K562 (cell line): Measurements from ENCODE around the gene SLC7A4. TPM values are rescaled to one million over a fixed set of nuclear protein-coding genes. Genes with fewer than 3 reads are reported as not detected.

Source experiments
- ETS1 ChIP-seq: conservative IDR thresholded peaks from 2 replicates; pipeline ENCODE4 v1.6.1; 2011; ENCODE audit warnings: low read depth, mild to moderate bottlenecking, low read length; ENCODE audit not compliant: control insufficient read depth
- FOXJ3 ChIP-seq: sonication (generic); formaldehyde crosslinking; IDR thresholded peaks from 2 replicates; pipeline ENCODE4 v1.4.0; 2020; ENCODE audit warnings: mild to moderate bottlenecking, missing genetic modification reagents
- GMEB1 ChIP-seq: fragments of 250-450 bp; sonication (Bioruptor Pico); IDR thresholded peaks from 2 replicates; pipeline ENCODE4 v1.4.0; 2020; ENCODE audit warnings: mild to moderate bottlenecking
- HINFP ChIP-seq: fragments of 450-650 bp; conservative IDR thresholded peaks from 2 replicates; pipeline ENCODE4 v1.6.1; 2016; ENCODE audit warnings: missing genetic modification characterization, low read depth, mild to moderate bottlenecking, control low read depth, missing compliant biosample characterization
- KDM1A ChIP-seq, 2 experiments: fragments of 450-650 bp; IDR thresholded peaks; 2 replicates each; pipeline ENCODE4 v1.6.1; 2016; ENCODE audit warnings: mild to moderate bottlenecking in 2 of 2
- MNT ChIP-seq, 2 experiments: fragments of 450-650 bp; conservative IDR thresholded peaks; 2 replicates each; pipeline ENCODE4 v1.6.1; 2017; ENCODE audit warnings: mild to moderate bottlenecking in 2 of 2, moderate library complexity in 2 of 2
- NCOA4 ChIP-seq: fragments of 450-650 bp; IDR thresholded peaks from 2 replicates; pipeline ENCODE4 v1.6.1; 2018; ENCODE audit warnings: mild to moderate bottlenecking; ENCODE audit not compliant: partially characterized antibody
- NFXL1 ChIP-seq: fragments of 450-650 bp; formaldehyde crosslinking; IDR thresholded peaks from 2 replicates; pipeline ENCODE4 v1.4.0; 2021; ENCODE audit warnings: mild to moderate bottlenecking
- OTX1 ChIP-seq: fragments of 450-650 bp; formaldehyde crosslinking; IDR thresholded peaks from 2 replicates; pipeline ENCODE4 v1.4.0; 2022; ENCODE audit warnings: mild to moderate bottlenecking
- RAD21 ChIP-seq, 2 experiments: fragments of 250-450 bp in 1 of 2; fragments of 450-650 bp in 1 of 2; sonication (Bioruptor Pico) in 1 of 2; formaldehyde crosslinking in 1 of 2; IDR thresholded peaks in 1 of 2; conservative IDR thresholded peaks in 1 of 2; 2 replicates each; pipeline versions ENCODE4 v1.4.0 to v1.8.0; 2020 to 2022; ENCODE audit warnings: mild to moderate bottlenecking in 2 of 2, moderate library complexity in 1 of 2
- RBM34 ChIP-seq: fragments of 200-400 bp; formaldehyde crosslinking; IDR thresholded peaks from 2 replicates; pipeline ENCODE4 v1.6.1; 2018; ENCODE audit warnings: low read length, borderline replicate concordance; ENCODE audit not compliant: insufficient read depth
- SFPQ ChIP-seq: fragments of 200-400 bp; formaldehyde crosslinking; IDR thresholded peaks from 2 replicates; pipeline ENCODE4 v1.6.1; 2017; ENCODE audit warnings: mild to moderate bottlenecking, low read depth, low read length, moderate library complexity
- ZNF224 ChIP-seq: sonication (generic); formaldehyde crosslinking; IDR thresholded peaks from 2 replicates; pipeline ENCODE4 v1.8.0; 2022; ENCODE audit warnings: mild to moderate bottlenecking, missing genetic modification reagents
- polyA plus RNA-seq, 8 experiments: library from polyadenylated mRNA; depleted of rRNA in 4 of 8; stranded (reverse) in 5 of 8; unstranded in 3 of 8; fragments of >200 nt; fragmentation: Nextera tagmentation in 2 of 8; fragmentation: Illumina TruSeq in 1 of 8; extraction: Ambion mirVana in 2 of 8; extraction: Trizol in 1 of 8; gene quantifications; 2 replicates each; pipeline versions ENCODE4 v1.2.1 to v1.2.3, GENCODE V29; 2011 to 2014; ENCODE audit warnings: inconsistent platforms in 1 of 8, missing spikeins in 1 of 8
- total RNA-seq, 7 experiments: library from RNA; depleted of rRNA in 6 of 7; stranded (reverse); fragments of >200 nt in 6 of 7; fragmentation: Illumina TruSeq in 2 of 7; extraction: Trizol in 2 of 7; gene quantifications; 2 replicates each; pipeline versions ENCODE4 v1.2.1 to v1.2.3, GENCODE V29; 2011 to 2021; ENCODE audit warnings: low replicate concordance in 1 of 7

Gene SLC7A4
- total and polyA plus RNA-seq, 9 of the 15 experiments (the other 6 are each of a cell fraction or from before 2014, with no cell fraction given): not detected

GRCh38 chr22:21030621-21031544 is 1.5 kb downstream of the SLC7A4 start (continued):
- no peak for TF ChIP-seq ETS1
- TF ChIP-seq SFPQ: no peak
- TF ChIP-seq FOXJ3 (CRISPR knock-in tag): no peak
- TF ChIP-seq HINFP (tag): no peak
- no peak for TF ChIP-seq GMEB1
- no peak for TF ChIP-seq ZNF224 (CRISPR knock-in tag)
- no peak for TF ChIP-seq NCOA4
- TF ChIP-seq MNT (conservative IDR thresholded peaks at IDR 0.05): no peak
- peak; percentile 65; the same call in 1 of the 2 replicates for TF ChIP-seq OTX1 (CRISPR knock-in tag)
- no peak for TF ChIP-seq NFXL1 (CRISPR knock-in tag)
- no peak for TF ChIP-seq RAD21 (CRISPR knock-in tag; conservative IDR thresholded peaks at IDR 0.05 in 1 of 2, IDR thresholded peaks at IDR 0.05 in 1 of 2)
- TF ChIP-seq KDM1A (IDR thresholded peaks at IDR 0.05): no peak
- TF ChIP-seq RBM34: no peak
